Measurements from ENCODE around the gene MACROD2. TPM values are rescaled to one million over a fixed set of nuclear protein-coding genes. Genes with fewer than 3 reads are reported as not detected.

Gene MACROD2
- total and polyA plus RNA-seq, 2 experiments from 2014 or later: 2.8 to 4.3 TPM

DNA sequence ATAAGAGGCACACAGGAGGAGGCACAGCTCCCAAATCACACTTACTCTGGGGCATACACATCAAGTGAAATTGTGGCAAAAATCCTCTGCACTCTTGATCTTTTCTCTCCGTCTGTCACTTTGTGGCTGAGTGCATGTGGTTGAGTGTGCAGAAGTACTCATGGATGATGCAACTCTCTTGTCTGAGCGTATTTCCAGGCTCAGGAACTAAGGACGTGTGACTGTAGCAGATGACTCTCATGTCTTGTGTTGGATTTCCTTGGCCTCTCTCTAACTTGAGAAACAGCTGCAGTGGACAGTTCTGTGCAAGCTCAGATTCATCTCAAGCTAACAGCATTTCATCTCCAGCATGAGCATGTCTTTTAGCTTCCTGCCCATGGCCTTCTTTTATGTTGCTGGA lies 587.5 kb downstream of the MACROD2 start (continued):
- no peak for TF ChIP-seq REST (IDR thresholded peaks at IDR 0.05; ENCODE audit: unreplicated experiment)
- TF ChIP-seq STAT1 (IDR thresholded peaks at IDR 0.05; ENCODE audit: unreplicated experiment): no peak
- no peak for TF ChIP-seq CREB1 (CRISPR knock-in tag; IDR thresholded peaks at IDR 0.05; ENCODE audit: low read depth)
- TF ChIP-seq JUNB (IDR thresholded peaks at IDR 0.05; ENCODE audit: unreplicated experiment): no peak
- TF ChIP-seq ZNF114 (CRISPR knock-in tag; IDR thresholded peaks at IDR 0.05): no peak

DNA sequence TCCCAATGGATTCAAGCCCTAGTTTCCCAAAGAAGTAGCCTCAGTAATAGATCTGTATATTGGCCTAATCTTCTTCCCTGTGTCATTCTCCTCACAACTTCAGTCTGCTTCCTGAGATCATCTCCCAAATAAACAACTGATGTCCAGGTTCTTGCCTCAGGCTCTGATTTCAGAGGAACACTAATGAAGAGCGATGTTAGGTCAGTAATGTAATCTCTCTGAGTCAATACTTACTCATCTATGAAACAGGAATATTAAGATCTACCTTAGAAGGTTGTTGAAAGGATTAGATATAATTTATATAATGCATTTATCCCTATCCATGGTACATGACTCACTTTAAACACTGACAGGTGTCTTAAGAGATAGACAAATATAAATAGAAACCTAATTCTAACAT lies 588.1 kb downstream of the MACROD2 start:
- no peaks in the 10 kb centered on the region for H3K36me3 Mint-ChIP-seq (ENCODE audit: low read depth)
- TF ChIP-seq CTCF (conservative IDR thresholded peaks at IDR 0.05; ENCODE audit: low read depth in 2 of 2): no peak
- no peak for TF ChIP-seq ZNF462 (CRISPR knock-in tag; IDR thresholded peaks at IDR 0.05)
- no peak for TF ChIP-seq POLR2AphosphoS5 (IDR thresholded peaks at IDR 0.05; ENCODE audit: low read depth)
- TF ChIP-seq REST (IDR thresholded peaks at IDR 0.05; ENCODE audit: unreplicated experiment): no peak
- TF ChIP-seq EZH2phosphoT487 (IDR thresholded peaks at IDR 0.05; ENCODE audit: unreplicated experiment): no peak
- TF ChIP-seq CREB1 (CRISPR knock-in tag; IDR thresholded peaks at IDR 0.05; ENCODE audit: low read depth): no peak
- no peak for TF ChIP-seq JUNB (IDR thresholded peaks at IDR 0.05; ENCODE audit: unreplicated experiment)
- TF ChIP-seq NANOG (IDR thresholded peaks at IDR 0.05; ENCODE audit: borderline replicate concordance): no peak
- no peak for TF ChIP-seq ZNF114 (CRISPR knock-in tag; IDR thresholded peaks at IDR 0.05)
- TF ChIP-seq STAT1 (IDR thresholded peaks at IDR 0.05; ENCODE audit: unreplicated experiment): no peak

More for the DNA sequence above, 588.1 kb downstream of the MACROD2 start:
- Histone ChIP-seq H3K27me3 (ENCODE audit: insufficient read depth) (no peaks in the 10 kb centered on the region), H3F3A (replicated peaks; ENCODE audit: low read depth) (no peaks in the 10 kb centered on the region), H3K4me1 (ENCODE audit: insufficient read depth) (no peaks in the 10 kb centered on the region), H3K9me2 (ENCODE audit: insufficient read depth) (no peaks in the 10 kb centered on the region), H3K27ac (ENCODE audit: low read depth) (no peak overlapping the region), H2AFZ (no peak overlapping the region), H3K36me3 (ENCODE audit: insufficient read depth) (no peaks in the 10 kb centered on the region), H3K4me2 (no peak overlapping the region), H4K20me1 (replicated peaks; ENCODE audit: insufficient read depth) (no peaks in the 10 kb centered on the region), H3K79me2 (replicated peaks; ENCODE audit: insufficient read depth) (no peaks in the 10 kb centered on the region), H3K4me3 (no peak overlapping the region)
- ATAC-seq (no peak), DNase-seq (ENCODE audit: low spot score) (no peak)
- no peak overlapping the region for H3K27ac Mint-ChIP-seq
- H3K9me3 Mint-ChIP-seq: no peaks in the 10 kb centered on the region
- H3K27me3 Mint-ChIP-seq (ENCODE audit: insufficient read depth, low read depth, poor library complexity): no peaks in the 10 kb centered on the region
- H3K4me1 Mint-ChIP-seq: no peaks in the 10 kb centered on the region
- no peak overlapping the region for H3K4me3 Mint-ChIP-seq

All from GM23338 (cell line).